Kidney tubule cell (primary cell): ENCODE data around the gene TLK2.
"Not testable (repeated sequence)": the region's sequence is repeated elsewhere in the genome, so short reads cannot be mapped to it uniquely, and the experiment has no call there.

Source experiments
- DNase-seq: peaks from one replicate; pipeline ENCODE4 v3.0.0-alpha.2; 2018; ENCODE audit warnings: low spot score

Gene TLK2

DNA sequence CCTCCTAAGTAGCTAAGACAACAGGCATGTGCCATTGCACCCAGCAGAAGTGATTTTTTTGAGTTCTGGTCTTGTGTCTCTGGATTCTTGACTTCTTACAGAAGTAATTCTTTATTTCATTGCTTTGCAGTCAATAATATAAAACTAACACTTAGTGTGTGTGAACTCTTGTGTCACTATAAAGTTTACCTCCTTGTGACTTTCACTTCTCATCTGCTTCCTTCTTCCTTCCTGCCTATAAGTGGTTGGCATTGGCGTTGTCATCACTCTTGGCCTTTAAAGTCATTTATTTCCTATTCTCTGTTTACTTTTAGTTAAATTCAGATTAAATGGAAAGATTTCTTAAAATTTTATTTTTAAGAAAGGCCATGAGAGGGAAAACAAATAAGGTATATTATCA, 12.4 kb downstream of the TLK2 start:
- DNase-seq = not testable (repeated sequence)

- DNase-seq = not testable (repeated sequence)
Measured at GRCh38 chr17:62493049-62493655, 14.5 kb downstream of the TLK2 start.

DNA sequence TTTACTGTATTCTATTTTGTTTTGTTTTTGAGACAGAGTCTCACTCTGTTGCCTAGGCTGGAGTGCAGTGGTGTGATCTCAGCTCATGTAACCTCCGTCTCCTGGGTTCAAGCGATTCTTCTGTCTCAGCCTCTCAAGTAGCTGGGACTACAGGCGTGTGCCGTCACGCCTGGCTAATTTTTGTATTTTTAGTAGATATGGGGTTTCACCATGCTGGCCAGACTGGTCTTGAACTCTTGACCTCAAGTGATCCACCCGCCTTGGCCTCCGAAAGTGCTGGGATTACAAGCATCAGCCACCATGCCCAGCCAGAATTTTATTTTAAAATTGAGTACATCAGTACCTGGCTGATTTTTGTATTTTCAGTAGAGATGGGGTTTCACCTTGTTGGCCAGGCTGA, 15.4 kb downstream of the TLK2 start:
- DNase-seq = not testable (repeated sequence)

- DNase-seq = not testable (repeated sequence)
Measured at GRCh38 chr17:62496344-62496743, 17.7 kb downstream of the TLK2 start.

DNA sequence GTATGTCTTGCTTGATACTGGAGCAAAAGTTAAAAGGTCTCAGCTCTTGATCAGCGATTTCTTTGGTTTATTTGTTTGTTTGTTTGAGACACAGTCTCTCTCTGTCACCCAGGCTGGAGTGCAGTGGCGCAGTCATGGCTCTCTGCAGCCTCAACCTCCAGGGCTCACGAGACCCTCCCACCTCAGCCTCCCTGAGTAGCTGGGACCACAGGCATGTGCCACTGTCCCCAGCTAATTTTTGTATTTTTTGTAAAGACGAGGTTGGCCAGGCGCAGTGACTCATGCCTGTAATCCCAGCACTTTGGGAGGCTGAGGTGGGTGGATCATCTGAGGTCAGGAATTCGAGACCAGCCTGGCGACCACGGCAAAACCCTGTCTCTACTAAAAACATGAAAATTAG, 20.2 kb downstream of the TLK2 start:
- not testable (repeated sequence) for DNase-seq

GRCh38 chr17:62500463-62500862, 21.8 kb downstream of the TLK2 start:
- DNase-seq = not testable (repeated sequence)

DNA sequence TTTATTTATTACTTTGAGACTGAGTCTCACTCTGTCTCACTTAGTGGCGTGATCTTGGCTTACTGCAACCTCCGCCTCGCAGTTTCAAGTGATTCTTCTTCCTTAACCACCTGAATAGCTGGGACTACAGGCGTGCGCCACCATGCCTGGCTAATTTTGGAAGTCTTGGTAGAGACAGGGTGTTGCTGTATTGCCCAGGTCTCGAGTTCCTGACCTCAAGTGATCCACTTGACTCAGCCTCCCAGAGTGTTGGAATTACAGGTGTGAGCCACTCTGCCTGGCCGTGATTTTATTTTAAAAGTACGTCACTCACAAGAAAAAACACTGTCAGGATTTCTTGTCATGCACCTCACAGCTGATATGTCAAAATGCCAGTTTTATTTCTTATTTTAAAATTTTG, 26.2 kb downstream of the TLK2 start:
- DNase-seq = not testable (repeated sequence)

GRCh38 chr17:62507191-62507836, 28.7 kb downstream of the TLK2 start:
- peak; percentile 1 for DNase-seq

- not testable (repeated sequence) for DNase-seq
Measured at GRCh38 chr17:62510247-62510819, 31.7 kb downstream of the TLK2 start.

DNA sequence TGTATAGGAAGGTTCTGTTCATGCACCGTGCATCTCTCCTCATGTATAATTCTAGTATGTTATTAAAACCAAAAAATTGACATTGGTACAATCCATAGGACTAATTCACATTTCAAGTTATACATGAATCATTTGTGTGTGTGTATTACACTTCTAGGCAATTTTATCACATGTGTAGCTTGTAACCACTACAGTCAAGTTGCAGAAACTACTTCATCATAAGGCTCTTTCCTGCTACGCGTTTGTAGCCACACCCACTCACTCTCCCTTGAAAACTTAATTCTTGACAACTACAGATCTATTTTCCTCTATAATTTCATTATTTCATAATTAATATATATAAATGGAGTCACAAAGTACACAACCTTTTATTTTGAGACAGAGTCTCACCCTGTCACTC, 32.4 kb downstream of the TLK2 start:
- DNase-seq = not testable (repeated sequence)

DNA sequence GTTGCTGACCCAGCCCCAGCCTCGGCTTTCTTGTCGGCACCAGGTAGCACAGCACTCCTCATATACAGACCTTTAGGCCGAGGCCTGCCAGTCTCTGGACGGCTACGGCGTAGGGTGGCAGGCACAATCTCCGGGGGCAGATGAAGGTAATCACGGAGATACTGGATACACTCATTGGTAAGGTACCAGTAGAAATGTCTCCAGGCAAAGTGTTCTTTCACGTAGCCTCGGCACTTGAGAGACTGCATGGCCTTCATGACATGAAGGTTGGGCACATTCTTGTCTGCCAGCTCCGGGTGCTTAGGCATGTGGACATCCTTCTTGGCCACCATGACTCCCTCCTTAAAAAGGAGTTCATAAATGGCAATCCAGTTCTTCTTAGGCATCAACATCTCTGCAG, 37.8 kb downstream of the TLK2 start:
- DNase-seq = not testable (repeated sequence)

DNA sequence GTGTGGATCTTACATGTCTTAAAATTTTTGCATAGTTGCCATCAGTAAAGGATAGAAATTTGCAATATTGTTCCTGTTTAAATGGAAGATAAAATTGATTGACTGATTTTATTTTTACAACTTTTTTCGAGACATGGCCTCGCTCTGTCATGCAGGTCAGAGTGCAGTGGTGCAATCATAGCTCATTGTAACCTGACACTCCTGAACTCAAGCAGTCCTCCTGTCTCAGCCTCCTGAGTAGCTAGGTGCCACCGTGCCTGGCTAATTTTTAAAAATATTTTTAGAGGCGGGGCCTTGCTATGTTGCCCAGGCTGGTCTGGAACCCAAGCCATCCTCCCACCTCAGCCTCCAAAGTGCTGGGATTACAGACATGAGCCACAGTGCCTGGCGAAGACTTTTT, 42.7 kb downstream of the TLK2 start:
- DNase-seq = not testable (repeated sequence)

GRCh38 chr17:62524077-62524476, 45.5 kb downstream of the TLK2 start:
- DNase-seq = not testable (repeated sequence)

DNA sequence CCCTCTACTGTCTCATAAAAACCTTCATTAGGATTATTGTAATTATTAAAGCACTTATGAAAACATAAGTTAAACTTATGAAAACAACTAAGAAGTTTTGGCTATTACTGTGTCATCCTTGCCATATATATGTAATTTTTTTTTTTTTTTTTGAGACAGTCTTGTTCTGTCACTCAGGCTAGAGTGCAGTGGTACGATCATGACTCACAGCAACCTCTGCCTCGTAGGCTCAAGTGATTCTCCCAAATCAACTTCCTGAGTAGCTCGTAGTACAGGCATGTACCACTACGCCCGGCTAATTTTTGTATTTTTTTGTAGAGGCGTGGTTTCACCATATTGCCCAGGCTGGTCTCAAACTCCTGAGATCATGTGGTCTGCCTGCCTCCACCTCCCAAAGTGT, 46.7 kb downstream of the TLK2 start:
- DNase-seq = peak; percentile 29

DNA sequence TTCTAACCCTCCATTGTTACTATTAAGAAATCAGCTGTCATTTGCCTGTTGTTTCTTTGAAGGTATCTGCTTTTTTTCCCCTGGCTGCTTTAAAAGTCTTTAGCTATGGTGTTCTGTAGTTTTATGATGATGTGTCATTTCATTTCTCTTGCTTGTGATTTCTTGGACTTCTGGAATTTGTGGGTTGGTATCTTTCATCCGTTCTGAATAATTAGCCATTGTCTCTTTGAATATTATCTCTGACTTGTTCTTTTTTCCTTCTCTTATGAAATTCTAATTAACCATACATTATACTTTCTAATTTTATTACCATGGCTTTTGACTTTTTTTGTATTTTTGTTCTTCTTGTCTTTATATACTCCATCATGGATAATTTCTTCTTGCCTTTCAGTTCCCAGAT, 52.3 kb downstream of the TLK2 start:
- DNase-seq = not testable (repeated sequence)

DNA sequence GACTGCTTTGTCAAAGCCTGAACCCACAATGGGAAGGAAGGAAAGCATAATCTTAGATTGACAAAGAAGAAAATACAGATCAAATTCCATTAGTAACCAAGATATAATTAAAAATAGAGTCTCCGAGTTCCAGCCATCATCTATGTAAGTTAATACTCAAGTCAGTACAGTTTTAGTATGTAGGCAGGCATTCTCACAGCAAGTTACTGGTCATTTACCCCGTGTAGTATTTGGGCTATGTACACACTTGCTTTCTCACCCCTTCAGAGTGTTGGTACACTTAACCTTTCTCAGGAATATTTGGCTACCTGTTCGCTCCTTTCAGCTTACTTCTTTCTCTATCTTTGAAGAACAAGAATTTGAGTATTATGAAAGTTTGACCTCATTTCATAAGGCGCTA, 57.9 kb downstream of the TLK2 start:
- not testable (repeated sequence) for DNase-seq

DNA sequence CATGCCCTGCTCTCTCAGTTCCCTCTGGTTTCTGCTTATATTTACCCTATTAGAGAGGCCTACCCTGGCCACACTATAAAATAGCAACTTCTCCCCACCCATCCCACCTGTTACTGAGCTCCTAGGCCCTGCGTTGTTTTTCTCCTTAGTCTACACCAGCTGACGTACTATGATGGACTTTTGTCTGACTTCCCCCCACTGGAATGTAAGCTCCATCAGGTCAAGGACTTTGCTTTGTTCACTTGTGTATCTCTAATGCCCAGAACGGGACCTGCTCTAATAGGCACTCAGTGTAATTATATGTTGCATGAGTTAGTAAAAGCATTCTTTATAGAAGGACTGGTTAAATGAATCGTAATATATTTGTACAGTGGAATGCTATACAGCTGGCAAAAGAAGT, 62.4 kb downstream of the TLK2 start:
- DNase-seq = not testable (repeated sequence)

- DNase-seq = not testable (repeated sequence)
Measured at GRCh38 chr17:62543278-62543775, 64.7 kb downstream of the TLK2 start.

GRCh38 chr17:62546066-62546465, 67.4 kb downstream of the TLK2 start:
- DNase-seq = not testable (repeated sequence)

- DNase-seq = peak; percentile 62
Measured at GRCh38 chr17:62552851-62553659, 74.4 kb downstream of the TLK2 start.

DNA sequence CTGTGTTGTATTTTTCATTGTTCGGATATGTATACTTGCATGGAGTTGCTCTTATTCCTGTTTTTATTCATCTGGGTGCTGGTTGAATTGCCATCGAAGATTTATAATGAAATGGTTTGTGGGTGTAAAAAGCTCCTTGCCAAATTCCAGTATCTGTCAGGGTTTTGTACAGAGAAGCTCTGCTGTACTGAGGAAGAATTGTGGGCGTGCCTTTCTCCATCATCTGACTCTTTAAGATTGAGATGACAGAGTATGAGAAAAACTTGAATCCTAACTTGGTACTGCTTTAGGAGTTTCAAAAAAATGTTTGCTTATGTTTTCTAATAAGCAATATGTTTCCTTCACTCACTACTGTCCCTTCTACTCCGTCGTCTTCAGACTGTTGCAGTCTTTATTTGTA, 78.9 kb downstream of the TLK2 start:
- not testable (repeated sequence) for DNase-seq

DNA sequence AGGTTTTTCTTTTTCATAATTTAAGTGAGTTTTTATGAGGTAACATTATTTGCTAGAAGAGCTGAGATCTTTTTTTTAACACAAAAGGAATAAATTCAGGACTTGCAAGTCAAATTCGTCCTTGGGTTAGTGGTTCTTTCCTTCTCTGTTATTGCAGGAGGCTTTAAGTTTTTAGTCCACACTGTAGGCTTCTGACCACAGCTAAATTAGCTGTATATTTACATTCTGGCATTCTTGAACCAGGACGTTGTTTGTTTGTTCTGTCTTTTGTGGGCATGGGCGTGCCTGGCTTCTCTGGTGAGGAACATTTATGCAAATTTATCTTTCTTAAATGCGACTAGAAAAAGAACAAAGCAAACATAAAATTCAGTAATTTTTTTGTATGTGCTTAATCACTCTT, 80.3 kb downstream of the TLK2 start:
- not testable (repeated sequence) for DNase-seq
